Measurements from ENCODE around the gene CROCC2. TPM values are rescaled to one million over a fixed set of nuclear protein-coding genes. Genes with fewer than 3 reads are reported as not detected.

CROCC2 gene
- total RNA-seq, 1 donor from 2014 or later: 0.49 TPM

DNA sequence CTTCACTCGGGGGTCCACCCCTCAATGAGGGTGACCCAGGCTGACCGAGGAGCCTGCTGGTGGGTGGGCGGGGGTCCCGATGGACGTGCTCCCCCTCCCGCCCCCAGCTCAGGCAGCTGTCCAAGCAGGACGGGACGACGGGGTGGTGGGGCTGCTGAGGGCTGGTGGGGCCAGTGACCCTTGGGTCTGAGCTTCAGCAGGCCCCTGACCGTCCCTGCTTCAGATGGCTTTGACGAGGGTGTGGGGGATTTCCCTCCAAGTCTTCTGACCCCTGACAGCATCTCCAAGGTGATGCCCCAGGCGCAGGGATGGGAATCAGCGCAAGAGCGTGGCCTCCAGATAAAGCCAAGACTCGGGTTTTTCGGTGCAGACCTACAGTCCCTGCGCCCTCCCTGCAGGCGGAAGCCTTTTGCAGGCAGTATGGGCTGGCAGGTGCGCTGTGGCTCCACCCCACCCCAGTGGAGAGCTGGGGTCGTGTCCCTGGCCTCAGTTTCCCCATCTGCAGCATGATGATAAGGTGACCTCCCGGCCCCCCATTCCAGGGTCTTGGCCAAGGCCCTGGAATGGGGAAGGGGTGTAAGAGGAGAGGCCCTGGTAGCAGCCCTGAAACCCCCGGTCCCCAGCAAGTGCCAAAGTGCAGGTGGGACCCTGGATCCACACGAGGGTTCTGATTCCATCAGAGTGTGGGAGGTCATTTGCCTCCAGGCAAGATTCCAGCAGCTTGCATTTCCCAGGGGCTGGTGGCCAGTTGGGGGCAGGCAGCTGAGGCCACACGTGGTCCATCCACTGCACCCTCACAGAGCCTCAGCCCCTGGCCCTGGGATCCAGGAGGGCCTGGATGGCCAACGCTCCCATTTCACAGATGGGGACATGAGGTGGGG is 8.7 kb downstream of the CROCC2 start:
- no peaks in the 10 kb centered on the region for H3K9me3 ChIP-seq
- no peaks in the 10 kb centered on the region for H3K36me3 ChIP-seq
- no peak for DNase-seq (ENCODE audit: extremely low spot score in 2 of 2)
- H3K4me3 ChIP-seq: no peak overlapping the region
- intact Hi-C loops (cut with DNase I): loop anchor here (5.0 kb wide), 1 partner anchor 77 kb away; no protein-coding TSS in a partner anchor
- H3K27me3 ChIP-seq: no peaks in the 10 kb centered on the region
- TF ChIP-seq POLR2A (IDR thresholded peaks at IDR 0.05): no peak
- TF ChIP-seq CTCF (IDR thresholded peaks at IDR 0.05): no peak
- TF ChIP-seq POLR2AphosphoS5 (IDR thresholded peaks at IDR 0.05; ENCODE audit: insufficient read depth in 1 of 2, low read depth in 1 of 2): no peak
- peaks cover 50% of the 10 kb centered on the region for H3K4me1 ChIP-seq
- peak overlapping the region; percentile 39 for H3K27ac ChIP-seq

DNA sequence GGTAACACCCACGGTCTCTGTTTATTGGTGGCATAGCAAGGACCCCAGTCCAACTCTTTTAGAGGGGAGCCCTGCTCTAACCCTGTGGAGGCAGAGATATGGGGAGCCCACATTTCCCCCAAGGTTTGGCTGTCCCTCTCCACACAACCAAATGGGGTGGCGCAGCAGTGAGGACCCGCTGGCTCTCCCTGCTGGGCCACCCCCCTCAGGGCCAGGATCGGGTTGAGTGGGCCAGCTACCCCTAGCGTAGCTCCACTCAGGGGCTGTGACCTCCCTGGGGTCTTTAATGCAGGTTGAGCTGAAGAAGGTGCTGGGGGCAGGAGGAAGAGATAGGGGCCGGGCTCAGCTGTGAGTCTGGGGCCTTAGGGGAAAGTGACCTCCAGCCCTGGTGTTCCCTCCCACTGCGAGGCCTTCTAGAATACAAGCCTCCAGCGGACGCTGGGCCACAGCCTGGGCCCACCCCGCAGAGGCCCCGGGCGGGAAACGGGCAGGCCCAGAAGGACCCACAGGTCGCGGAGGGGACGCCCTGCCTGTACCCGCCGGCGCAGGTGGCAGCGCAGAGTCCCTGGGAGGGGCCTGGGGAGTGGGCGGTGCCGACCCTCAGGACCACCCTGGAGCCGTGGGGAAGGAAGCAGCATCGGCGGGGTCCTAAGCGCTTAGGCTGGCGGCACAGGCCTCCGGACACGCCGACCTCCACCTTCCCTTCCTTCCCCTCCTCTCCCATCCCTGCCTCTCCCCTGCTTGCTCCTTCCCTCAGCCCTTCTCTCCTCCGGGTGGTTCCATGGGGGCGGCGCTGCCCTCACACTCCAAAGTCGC is 9.6 kb downstream of the CROCC2 start:
- H3K27ac ChIP-seq: peak overlapping the region; percentile 39
- no peaks in the 10 kb centered on the region for H3K27me3 ChIP-seq
- no peaks in the 10 kb centered on the region for H3K36me3 ChIP-seq
- no peak overlapping the region for H3K4me3 ChIP-seq
- H3K4me1 ChIP-seq: peaks cover 58% of the 10 kb centered on the region
- TF ChIP-seq POLR2AphosphoS5 (IDR thresholded peaks at IDR 0.05; ENCODE audit: insufficient read depth in 1 of 2, low read depth in 1 of 2) (no peak), POLR2A (IDR thresholded peaks at IDR 0.05) (no peak), CTCF (IDR thresholded peaks at IDR 0.05) (no peak)
- DNase-seq (ENCODE audit: extremely low spot score in 2 of 2): no peak
- intact Hi-C loops (cut with DNase I): loop anchor here (5.0 kb wide), 1 partner anchor 77 kb away; no protein-coding TSS in a partner anchor
- H3K9me3 ChIP-seq: no peaks in the 10 kb centered on the region

DNA sequence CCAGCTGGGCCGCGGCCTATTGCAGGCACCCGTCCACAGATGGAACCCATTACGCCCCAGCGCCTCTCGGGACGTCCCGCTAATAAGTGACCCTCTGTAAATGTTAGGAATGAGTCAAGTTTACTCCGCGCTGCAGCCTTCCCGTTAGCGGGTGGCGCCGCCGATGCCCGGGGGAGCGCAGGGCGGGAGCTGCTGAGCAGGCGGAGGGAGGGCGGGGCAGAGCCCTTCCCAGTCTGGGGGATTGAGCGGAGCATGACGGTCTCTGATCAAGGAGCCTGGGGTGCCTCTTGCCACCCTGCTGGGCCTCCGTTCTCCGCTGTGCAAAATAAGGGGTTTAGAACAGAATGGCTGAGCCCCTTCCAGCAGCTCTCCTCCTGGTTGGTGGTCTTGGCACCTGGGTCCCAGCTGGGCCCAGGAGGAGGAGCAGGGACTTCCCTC is 10.5 kb downstream of the CROCC2 start:
- no peak for DNase-seq (ENCODE audit: extremely low spot score in 2 of 2)
- TF ChIP-seq POLR2A (IDR thresholded peaks at IDR 0.05) (no peak), POLR2AphosphoS5 (IDR thresholded peaks at IDR 0.05; ENCODE audit: insufficient read depth in 1 of 2, low read depth in 1 of 2) (peak in 1 of 2 donors; percentile 83)
- no peaks in the 10 kb centered on the region for H3K36me3 ChIP-seq
- H3K9me3 ChIP-seq: no peaks in the 10 kb centered on the region
- H3K27me3 ChIP-seq: no peaks in the 10 kb centered on the region
- peak overlapping the region in 1 of 2 donors; percentile 21 for H3K4me3 ChIP-seq
- intact Hi-C loops (cut with DNase I): loop anchor here (5.0 kb wide), 1 partner anchor 76 kb away; no protein-coding TSS in a partner anchor
- H3K27ac ChIP-seq: peak overlapping the region; percentile 72
- H3K4me1 ChIP-seq: peaks cover 66% of the 10 kb centered on the region

- intact Hi-C loops (cut with DNase I): loop anchor here (5.0 kb wide), 1 partner anchor 75 kb away; no protein-coding TSS in a partner anchor
- Histone ChIP-seq H3K27ac (peak overlapping the region; percentile 72), H3K9me3 (no peaks in the 10 kb centered on the region), H3K4me3 (peak overlapping the region in 1 of 2 donors; percentile 21), H3K27me3 (no peaks in the 10 kb centered on the region), H3K4me1 (peaks cover 71% of the 10 kb centered on the region), H3K36me3 (no peaks in the 10 kb centered on the region)
- no peak for TF ChIP-seq POLR2AphosphoS5 (IDR thresholded peaks at IDR 0.05; ENCODE audit: insufficient read depth in 1 of 2, low read depth in 1 of 2)
- TF ChIP-seq POLR2A (IDR thresholded peaks at IDR 0.05): no peak
- TF ChIP-seq CTCF (IDR thresholded peaks at IDR 0.05): no peak
- no peak for DNase-seq (ENCODE audit: extremely low spot score in 2 of 2)
Observed at GRCh38 chr2:240917009-240917683, 11.0 kb downstream of the CROCC2 start.
